Mesenteric fat pad (tissue), 1 donor: ENCODE results near the gene CD8B. TPM values are rescaled to one million over a fixed set of nuclear protein-coding genes. Genes with fewer than 3 reads are reported as not detected.
"Not testable (repeated sequence)": the region's sequence is repeated elsewhere in the genome, so short reads cannot be mapped to it uniquely, and the experiment has no call there.

Source experiments
- DNase-seq: peaks from one replicate; pipeline ENCODE4 v3.0.0-alpha.2; 2020; ENCODE audit warnings: low spot score
- total RNA-seq: library from RNA; stranded (reverse); fragmentation: NEBNext Ultra II Directional; extraction: Animal tissue kit (Norgen Biotek cat#: 25700); gene quantifications from one replicate; pipeline ENCODE4 v1.2.1, GENCODE V29; 2021
- donor health status: DM: yes; HTN: yes; CAD: no.

The CD8B gene
- total RNA-seq, 1 donor from 2014 or later, result 0.67 TPM

DNA sequence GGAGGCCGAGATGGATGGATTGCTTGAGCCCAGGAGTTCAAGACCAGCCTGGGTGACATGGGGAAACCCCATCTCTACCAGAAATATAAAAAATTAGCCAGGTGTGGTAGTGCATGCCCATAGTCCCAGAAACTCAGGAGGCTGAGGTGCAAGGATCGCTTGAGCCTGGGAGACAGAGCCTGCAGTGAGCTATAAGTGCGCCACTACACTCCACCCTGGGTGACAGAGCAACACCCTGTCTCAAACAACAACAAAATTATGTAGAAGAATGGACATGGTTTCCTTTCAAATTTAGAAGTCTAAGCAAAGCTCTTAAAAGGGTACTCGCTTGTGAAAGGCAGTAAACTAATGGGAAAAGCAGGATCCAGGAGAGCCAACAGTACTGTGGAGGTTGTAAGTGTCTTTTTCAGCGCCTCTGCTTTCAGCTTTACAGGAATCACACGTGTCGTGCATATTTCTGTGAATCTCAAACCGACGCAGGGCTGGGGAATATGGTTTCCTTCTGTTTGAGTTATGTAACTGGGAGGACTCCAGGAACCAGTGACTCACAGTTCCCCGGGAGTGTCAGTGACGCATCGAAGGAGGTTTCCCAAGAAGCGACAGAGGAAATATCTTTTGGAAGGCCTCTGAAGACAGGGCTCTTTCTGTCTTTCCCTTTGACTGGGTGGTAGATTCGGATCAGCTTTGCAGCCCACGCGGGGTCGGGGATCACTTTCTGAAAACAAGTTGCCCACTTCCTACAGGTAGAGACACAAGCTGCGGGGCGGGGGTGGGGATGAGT is 24.6 kb downstream of the CD8B start:
- not testable (repeated sequence) for DNase-seq

DNA sequence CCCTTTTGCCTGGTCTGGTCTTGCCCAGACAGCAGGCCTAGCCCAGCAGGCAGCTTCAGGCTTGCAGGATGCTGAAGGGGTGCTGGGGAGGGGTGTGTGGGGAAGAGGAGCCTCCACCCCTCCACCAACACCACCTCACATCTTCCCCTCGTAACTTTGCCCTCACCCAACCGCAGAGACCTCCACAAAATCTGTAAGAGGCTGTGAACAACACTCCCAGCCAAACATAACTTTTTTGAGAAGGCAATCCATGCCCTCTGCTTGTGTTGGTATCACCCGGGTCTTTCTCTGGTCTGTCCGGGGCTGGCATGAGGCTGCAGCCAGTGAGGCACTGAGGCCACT is 26.2 kb downstream of the CD8B start:
- not testable (repeated sequence) for DNase-seq

DNA sequence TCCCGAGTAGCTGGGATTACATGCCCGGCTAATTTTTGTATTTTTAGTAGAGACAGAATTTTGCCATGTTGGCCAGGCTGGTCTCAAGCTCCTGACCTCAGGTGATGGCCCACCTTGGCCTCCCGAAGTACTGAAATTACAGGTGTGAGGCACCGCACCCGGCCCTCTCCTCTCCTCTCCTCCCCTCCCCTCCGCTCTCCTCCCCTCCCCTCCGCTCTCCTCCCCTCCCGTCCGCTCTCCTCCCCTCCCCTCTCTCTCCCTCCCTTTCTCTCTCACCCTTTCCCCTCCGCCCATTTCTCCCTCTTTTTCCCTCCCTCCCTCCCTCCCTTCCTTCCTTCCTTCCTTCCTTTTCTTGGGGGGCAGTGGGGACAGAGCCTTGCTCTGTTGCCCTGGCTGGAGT is 28.4 kb downstream of the CD8B start:
- DNase-seq, result no peak

DNA sequence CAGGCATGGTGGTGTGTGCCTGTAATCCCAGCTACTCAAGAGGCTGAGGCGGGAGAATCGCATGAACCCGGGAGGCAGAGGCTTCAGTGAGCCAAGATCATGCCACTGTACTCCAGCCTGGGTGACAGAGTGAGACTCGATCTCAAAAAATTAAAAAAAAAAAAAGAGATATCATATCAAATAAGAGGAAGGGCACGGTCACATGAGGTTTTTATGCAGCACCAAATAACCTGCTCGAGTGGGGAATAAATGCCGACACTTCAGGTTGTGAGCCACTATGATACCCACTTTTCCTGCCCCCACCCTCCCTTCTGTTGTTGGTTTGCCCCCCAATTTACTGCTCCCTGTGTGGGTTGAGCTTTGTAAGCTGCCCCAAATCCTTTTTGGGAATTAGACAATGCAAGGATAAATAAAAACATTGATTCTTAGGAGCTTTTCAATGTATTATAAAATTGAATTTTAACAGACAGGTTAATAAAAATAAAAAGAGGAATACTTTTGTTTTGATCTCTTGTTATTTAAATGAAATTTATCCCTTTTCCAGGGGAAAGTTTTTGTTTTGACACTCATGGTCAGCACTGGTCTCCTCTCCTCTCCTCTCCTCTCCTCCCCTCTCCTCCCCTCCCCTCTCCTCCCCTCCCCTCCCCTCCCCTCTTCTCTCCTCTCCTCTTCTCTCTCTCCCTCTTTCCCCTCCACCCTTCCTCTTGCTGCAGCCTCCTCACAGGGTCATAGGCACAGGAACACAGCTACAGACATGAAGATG is 29.2 kb downstream of the CD8B start:
- no peak for DNase-seq

DNA sequence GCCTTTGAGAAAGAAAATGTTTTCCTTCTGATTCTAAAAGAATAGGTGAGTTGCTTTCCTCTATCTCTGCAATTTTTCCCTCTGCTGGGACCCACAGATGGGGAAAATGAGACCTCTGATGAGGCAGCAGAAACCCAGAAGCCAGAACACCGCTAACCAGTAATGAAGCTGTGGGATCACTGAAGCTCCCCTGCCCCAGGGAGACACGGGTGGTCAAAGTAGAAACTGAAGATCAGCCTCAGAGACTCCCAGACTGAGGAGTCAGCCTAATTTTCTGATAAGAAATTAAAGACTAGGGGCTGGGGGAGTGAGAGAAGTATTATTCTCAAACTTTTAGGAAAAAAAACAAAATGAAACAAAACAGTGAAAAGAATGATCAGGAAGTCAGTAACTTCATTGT is 30.1 kb downstream of the CD8B start:
- DNase-seq, result no peak

DNA sequence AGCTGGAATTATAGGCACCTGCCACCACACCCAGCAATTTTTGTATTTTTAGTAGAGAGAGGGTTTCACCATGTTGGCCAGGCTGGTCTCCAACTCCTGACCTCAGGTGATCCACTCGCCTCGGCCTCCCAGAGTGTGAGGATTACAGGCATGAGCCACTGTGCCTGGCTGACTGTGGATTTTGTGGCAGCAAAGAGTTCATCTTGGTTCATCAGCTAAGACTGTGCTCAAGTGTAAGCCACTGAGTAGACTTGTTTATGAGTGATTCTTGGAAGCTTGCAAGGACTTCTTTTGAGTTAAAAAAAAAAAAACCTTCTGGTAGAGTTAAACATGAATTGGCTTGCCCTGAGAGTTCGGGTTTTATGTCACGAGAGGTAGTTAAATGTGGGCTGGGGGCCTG is 34.7 kb downstream of the CD8B start:
- no peak for DNase-seq

DNA sequence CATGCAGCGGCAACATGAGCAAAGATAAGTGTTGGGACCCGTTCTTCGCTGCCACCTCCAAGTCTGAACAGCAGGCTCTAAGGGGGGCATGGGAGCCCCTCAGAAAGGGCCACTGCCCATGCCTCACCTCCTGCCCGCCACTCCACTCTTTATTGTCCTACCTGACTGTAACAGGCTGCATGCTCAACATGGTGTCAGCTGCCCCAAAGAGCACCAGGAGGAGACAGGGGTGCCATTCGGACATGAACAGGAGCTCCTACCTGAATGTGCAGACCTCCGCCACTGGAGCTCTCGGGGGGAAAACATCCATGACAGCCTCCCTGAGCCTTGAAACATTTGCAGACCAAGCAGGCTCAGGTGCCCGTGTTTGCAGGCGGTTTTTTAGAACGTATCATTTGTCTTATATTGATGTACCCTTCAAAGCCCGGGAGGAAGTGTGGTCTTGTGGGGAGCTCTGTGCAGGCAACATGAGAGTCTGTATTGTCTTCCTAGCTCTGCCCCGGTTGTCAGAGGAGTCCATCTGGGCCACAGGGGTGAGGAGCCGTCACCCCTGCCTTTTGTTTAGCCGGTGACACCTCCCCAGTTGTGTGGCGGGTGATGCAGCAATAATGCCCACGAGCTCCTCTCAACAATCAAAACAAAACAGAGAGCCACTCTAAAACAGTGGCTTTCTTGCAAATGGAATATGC is 35.8 kb downstream of the CD8B start:
- no peak for DNase-seq

DNA sequence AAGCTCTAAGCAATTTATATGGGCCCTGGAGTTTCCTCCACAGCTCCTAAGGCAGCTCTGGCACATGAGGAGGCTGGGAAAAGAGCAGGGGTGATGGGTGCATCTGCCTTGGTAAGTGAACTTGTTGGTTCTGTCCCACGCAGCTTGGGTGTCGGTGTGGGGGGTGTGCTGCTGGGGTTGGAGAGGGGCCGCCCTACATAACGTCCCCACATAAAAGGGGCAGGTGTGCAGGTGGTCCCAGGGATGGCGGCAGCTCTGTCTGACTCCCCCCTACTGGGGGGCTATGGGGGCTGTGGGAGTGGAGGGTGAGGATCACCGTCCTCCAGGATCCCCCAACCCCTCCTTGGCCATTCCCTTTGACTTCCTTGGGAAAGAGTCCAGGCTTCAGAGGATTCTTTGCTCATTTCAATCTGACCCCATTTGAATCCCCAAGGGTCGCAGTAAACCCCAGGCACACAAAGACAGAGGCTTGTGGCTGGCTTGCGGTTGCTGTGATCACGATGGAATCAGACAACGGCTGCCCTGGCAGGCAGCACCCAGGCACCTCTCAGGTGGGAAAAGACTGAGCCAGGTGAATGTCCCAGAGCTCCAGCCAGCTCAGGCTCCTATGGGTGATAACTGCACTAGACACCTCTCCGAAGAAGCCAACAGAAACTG is 36.5 kb downstream of the CD8B start:
- no peak for DNase-seq

DNA sequence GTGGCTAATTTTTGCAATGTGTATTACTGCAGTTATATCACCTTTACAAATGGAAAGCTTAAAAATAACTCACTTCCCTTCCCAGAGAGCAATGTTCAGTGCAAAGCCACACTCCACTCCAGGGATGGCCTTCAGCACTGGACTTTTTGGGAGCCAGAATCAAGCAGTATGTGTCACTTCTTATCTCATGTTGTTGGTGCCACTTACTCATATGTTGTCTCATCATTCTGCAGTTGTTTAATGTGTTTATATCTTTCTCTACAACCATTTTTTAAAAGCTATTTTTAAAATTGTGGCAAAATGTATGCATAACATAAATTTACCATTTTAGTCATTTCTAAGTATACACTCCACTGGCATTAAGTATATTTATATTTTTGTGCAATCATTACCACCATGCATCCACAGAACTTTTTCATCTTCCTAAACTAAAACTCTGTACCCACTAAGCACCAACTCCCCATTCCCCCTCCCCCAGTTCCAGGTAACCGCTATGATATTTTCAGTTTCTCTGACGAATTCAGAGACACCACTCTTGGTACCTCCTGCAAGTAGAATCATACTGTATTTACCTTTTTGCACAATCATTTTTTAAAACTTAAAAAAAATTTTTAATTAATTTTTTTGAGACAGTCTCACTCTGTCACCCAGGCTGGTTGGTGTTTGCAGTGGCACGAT is 38.9 kb downstream of the CD8B start:
- no peak for DNase-seq

DNA sequence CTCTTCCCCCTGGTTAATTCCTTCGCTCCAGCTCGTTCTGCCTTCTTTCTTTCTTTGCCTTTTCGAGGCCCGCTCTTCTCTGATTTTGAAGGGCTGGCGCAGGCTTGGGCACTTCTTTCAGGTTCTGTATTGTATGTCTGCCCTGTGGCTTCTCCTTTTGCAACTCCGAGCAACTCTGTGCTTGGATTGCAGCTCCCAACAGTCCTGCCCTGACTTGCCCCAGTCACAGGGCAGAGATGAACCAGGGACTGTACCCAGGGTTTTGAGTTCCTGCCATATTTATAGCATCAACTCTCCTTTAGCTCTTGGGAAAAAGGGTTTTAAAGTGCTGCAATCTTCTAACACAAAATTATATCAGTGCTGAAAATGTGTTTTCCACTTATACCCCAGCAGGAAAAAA is 39.8 kb downstream of the CD8B start:
- DNase-seq, result no peak

DNA sequence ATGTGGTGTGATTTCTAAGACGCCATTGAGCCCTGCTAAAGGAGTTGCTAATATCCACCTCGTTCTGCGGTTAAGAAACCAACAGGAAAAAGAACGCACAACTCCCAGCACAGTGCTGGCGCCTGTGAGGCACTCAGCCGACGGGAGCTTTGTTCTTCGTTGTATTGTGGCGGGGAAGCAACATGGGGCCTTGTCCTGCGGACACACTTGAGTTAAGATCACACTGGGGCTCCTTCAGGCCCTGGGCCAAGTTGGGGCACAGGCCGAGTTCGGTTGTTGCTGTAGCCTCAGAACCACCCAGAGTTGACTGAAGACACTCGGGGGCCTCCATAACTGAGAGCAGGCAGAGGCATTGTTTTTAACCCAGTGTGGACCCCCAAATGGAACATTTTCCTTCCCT is 40.4 kb downstream of the CD8B start:
- no peak for DNase-seq

DNA sequence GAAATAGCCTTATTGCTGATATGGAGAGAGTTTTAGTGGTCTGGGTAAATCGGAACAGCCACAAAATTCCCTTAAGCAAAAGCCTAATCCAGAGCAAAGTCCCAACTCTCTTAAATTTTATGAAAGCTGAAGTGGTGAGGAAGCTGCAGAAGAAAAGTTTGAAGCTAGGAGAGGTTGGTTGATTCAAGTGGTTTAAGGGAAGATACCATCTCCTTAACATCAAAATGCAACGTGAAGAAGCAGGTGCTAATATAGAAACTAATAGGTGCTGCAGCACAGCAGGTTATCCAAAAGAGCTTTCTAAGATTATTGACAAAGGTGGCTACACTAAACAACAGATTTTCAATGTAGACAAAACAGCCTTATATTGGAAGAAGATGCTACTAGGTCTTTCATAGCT is 42.7 kb downstream of the CD8B start:
- no peak for DNase-seq

DNA sequence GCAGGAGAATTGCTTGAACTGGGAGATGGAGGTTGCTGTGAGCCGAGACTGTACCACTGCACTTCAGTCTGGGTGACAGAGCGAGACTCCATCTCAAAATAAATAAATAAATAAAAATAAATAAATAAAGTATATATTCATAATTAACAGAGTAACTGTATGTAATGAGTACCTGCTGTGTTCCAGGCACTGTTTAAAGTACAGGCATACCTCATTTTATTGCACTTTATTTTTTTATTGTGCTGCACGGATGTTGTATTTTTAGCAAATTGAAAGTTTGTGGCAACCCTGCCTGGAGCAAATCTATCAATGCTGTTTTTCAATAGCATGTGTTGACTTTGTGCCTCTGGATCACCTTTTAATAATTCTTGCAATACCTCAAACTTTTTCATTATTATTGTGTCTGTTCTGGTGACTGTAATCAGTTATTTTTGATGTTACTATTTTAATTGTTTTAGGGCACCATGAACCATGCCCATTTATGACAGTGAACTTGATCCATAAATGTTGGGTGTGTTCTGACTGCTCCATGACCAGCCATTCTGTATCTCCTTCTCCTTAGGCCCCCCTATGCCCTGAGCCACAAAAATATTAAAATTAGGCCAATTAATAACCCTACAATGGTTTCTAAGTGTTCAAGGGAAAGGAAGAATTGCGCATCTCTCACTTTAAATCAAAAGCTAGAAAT is 43.4 kb downstream of the CD8B start:
- no peak for DNase-seq

DNA sequence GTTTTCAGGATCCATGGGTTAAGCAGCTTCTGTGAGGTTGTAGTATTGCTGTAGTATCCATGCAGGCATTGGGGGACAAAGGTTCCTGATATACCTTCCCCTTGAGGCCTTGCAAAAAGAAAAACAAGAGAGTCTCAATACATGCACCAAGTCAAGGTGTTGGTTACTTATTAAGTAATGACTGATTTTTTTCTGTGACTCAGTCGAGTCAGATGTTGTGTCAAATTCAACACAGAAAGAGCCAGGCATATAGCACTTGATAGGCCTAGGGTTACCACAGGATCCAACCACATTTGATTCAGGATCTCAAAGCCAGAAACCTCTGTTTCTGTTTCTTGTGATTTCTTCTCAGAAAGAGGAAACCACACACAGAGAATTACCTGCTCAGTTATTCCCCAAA is 46.1 kb downstream of the CD8B start:
- DNase-seq, result no peak

DNA sequence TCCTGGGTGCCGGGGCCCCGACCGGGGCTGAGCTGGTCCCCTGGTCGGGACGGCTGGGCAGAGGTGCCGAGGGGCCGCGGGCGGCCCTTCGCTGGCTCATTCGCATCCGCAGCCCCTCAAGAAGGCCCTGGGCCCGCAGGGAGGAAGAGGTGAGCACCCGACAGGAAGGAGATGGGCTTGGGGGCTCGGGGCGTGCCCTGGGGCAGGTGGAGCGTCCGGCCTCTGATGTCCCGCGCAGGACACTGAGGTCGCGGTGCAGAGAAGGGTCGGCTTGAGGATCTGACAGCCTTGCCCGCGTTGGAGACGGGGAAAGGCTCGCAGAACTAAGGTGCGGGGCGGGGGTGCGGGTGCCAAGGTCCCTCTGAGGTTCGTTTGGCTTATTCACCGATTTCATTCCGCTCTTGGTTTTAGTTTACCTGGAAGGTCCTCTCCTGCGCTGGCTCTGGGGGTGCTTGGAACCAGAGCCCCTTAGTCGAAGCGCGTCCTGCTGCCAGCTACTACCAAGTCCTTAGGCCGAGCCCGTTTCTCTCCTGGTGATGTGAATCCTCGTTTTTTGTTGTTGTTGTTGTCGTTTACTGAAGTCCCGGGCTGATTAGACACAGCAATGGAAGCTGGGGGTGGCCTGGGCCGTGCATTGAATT is 52.1 kb downstream of the CD8B start:
- no peak for DNase-seq

DNA sequence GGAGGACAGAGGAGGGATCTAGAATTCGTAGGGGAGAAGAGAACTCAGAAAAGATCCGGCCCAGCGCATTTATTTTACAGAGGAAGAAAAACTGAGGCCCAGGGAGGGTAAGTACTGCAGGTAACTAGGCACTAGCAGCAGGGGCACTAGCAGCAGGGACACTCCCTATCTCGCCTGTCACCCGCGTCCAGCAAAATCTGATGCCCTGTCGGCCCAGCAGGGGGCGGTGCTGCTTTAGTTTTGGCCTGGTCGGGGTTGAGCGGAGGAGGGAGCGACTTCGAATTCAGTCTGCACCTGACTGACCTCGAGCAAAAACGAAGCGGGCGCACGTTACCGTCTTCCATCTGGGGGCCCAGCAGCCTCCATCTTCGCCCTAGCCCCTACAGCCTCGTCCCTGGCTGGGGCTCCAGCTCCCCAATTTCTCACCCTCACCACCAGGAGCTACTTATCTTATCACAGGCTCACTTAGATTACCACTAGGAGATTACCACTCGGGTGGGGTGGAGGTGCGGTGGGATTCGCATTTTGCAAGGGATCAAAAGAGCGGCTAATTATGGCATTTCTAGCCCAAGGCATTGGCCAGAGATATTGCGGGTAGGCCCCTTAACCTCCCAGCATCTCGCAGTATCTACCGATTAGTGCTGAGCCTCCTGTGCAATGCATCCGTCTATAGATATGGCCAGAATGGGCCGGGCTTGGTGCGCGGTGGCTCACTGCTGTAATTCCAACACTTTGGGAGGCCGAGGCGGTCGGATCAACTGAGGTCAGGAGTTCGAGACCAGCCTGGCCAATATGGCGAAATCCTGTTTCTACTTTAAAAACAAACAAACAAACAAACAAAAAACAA is 53.1 kb downstream of the CD8B start:
- peak; percentile 96 for DNase-seq

DNA sequence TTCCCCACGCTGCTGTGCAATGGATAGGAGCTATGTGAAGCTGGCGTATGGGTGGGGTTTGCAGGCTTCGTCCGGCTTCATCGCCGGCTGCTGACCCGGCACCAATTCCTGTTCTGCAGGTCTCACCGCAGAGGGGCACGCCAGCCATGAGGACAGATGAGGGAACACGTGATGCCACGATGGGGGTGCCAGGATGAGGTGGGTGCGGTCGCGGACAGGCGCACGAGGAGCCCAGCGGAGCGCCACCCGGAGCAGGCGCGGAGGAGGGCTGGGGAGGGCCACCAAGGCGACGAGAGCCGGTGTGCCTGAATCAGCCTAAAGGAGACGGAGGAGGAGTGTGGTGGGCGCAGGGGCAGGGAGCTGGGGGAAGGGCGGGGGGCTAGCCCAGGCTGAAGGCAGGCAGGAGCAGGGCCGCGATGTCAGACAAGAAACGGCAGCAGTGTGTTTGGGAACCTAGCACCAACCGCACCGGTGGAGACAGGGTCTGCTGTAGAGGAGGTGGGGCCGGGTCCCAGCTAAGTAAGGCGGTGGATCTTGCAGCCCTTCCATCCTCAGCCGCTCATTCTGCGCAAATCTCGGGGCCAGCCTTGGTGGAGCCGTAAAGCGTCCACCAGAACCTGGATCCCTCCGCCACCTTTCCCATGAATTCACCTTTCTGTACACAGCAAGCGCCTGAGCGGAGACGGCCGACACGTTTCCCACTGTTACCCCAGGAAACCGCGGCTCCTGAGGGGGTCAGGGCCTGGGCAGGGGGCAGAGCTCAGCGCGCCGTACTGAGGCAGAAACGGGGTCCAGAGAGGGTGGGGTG is 54.0 kb downstream of the CD8B start:
- DNase-seq, result no peak

DNA sequence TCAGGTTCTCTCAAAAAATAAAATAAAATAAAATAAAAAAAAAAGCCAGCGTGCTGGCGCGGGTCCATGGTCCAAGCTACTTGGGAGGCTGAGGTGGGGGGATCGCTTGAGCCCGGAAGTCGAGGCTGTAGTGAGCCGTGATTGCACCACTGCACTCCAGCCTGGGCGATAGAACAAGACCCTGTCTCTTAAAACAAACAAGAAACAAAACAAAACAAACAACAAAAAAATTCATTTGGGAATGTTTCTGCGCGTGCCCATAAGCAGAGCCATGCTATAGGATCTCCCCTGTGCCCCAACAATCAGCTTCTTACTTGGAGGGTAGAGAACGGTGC is 54.6 kb downstream of the CD8B start:
- no peak for DNase-seq
